B cell (primary cell): ENCODE results near the gene GHSR. TPM values are rescaled to one million over a fixed set of nuclear protein-coding genes. Genes with fewer than 3 reads are reported as not detected.

Experiments used
- ATAC-seq: fragments of 200-7000 bp; cut with Tn5 transposase; one replicate; pipeline ENCODE4 v1.10.0; 2021; ENCODE audit warnings: low read depth, mild to moderate bottlenecking, moderate number of reproducible peaks, moderate library complexity
- CTCF ChIA-PET: fragments of 350-600 bp; sonication (Branson Sonifier 250); formaldehyde crosslinking; loops from one replicate; lab custom pipeline; 2021; ENCODE audit warnings: antibody characterized with exemption, inconsistent platforms; lab: Charles Lee
- POLR2A ChIA-PET: fragments of 350-600 bp; sonication (Branson Sonifier 250); formaldehyde crosslinking; loops from one replicate; lab custom pipeline; 2021; ENCODE audit warnings: antibody characterized with exemption; lab: Charles Lee
- DNase-seq: peaks from one replicate; pipeline ENCODE4 v3.0.0; 2013
- H2AFZ ChIP-seq: 2 replicates; pipeline ENCODE4 v1.6.1; 2012; ENCODE audit warnings: mild to moderate bottlenecking, low read depth, low read length; ENCODE audit not compliant: insufficient read depth, poor library complexity, severe bottlenecking
- H3K27ac ChIP-seq, 2 donors: 1 replicate in 1 of 2; 2 replicates in 1 of 2; pipeline ENCODE4 v1.5.1; 2012 to 2013; ENCODE audit warnings: low read length in 2 of 2, mild to moderate bottlenecking in 2 of 2, moderate library complexity in 1 of 2
- H3K27me3 ChIP-seq, 4 experiments: fragments of 200-600 bp in 1 of 4; sonication (generic) in 1 of 4; replicated peaks in 1 of 4; 1 replicate in 2 of 4; 2 replicates in 2 of 4; pipeline versions ENCODE4 v1.6.1 to v1.7.0; 2013 to 2016; ENCODE audit warnings: low read length in 3 of 4, mild to moderate bottlenecking in 2 of 4, mixed read lengths in 1 of 4, moderate library complexity in 1 of 4; ENCODE audit not compliant: insufficient read depth in 4 of 4, control insufficient read depth in 3 of 4; ENCODE audit errors: control extremely low read depth in 1 of 4
- H3K36me3 ChIP-seq, 2 experiments: replicated peaks in 1 of 2; 1 replicate in 1 of 2; 2 replicates in 1 of 2; pipeline versions ENCODE4 v1.6.1 to v1.7.1; 2013; ENCODE audit warnings: low read length in 1 of 2; ENCODE audit not compliant: insufficient read depth in 2 of 2, control insufficient read depth in 1 of 2; ENCODE audit errors: control extremely low read depth in 1 of 2, extremely low read depth in 1 of 2
- H3K4me1 ChIP-seq, 2 donors: fragments of 200-600 bp in 1 of 2; sonication (generic) in 1 of 2; 1 replicate in 1 of 2; 2 replicates in 1 of 2; pipeline versions ENCODE4 v1.5.1 to v1.6.1; 2013 to 2017; ENCODE audit warnings: low read length in 2 of 2; ENCODE audit not compliant: control insufficient read depth in 2 of 2, insufficient read depth in 2 of 2
- H3K4me2 ChIP-seq: replicated peaks from 2 replicates; pipeline ENCODE3; 2012; ENCODE audit warnings: mild to moderate bottlenecking, low read depth, low read length; ENCODE audit not compliant: poor library complexity, severe bottlenecking
- H3K4me3 ChIP-seq, 5 experiments: fragments of 200-600 bp in 1 of 5; sonication (generic) in 1 of 5; 1 replicate in 3 of 5; 2 replicates in 2 of 5; pipeline versions ENCODE4 v1.5.1 to v1.7.0; 2011 to 2016; ENCODE audit warnings: low read length in 4 of 5, mild to moderate bottlenecking in 4 of 5, low read depth in 2 of 5, control low read depth in 1 of 5, moderate library complexity in 1 of 5; ENCODE audit not compliant: insufficient read depth in 1 of 5; ENCODE audit errors: control extremely low read depth in 1 of 5, extremely low read depth in 1 of 5
- H3K79me2 ChIP-seq: fragments of 200-600 bp; sonication (generic); one replicate; pipeline ENCODE4 v1.6.0; 2016; ENCODE audit warnings: low read length; ENCODE audit not compliant: control insufficient read depth, insufficient read depth
- H3K9ac ChIP-seq: fragments of 200-600 bp; sonication (generic); 2 replicates; pipeline ENCODE4 v1.6.1; 2017; ENCODE audit warnings: mild to moderate bottlenecking, low read length, moderate library complexity
- H3K9me3 ChIP-seq, 3 donors: one replicate each; pipeline versions ENCODE4 v1.6.1 to v1.7.1; 2013; ENCODE audit warnings: low read length in 2 of 3; ENCODE audit not compliant: control insufficient read depth in 2 of 3, insufficient read depth in 1 of 3; ENCODE audit errors: control extremely low read depth in 1 of 3
- H4K20me1 ChIP-seq: 2 replicates; pipeline ENCODE4 v1.6.0; 2012; ENCODE audit warnings: mild to moderate bottlenecking, low read length; ENCODE audit not compliant: insufficient read depth, control insufficient read depth, poor library complexity, severe bottlenecking
- H3K27ac Mint-ChIP-seq: one replicate; pipeline ENCODE4 v1.8.0; 2021; ENCODE audit warnings: mixed read lengths
- H3K27me3 Mint-ChIP-seq: one replicate; pipeline ENCODE4 v1.8.0; 2021; ENCODE audit warnings: mixed read lengths
- H3K4me1 Mint-ChIP-seq: one replicate; pipeline ENCODE4 v1.8.0; 2021; ENCODE audit warnings: mixed read lengths
- H3K4me3 Mint-ChIP-seq: one replicate; pipeline ENCODE4 v1.8.0; 2021; ENCODE audit warnings: mixed read lengths
- H3K9me3 Mint-ChIP-seq: one replicate; pipeline ENCODE4 v1.8.0; 2022; ENCODE audit warnings: mixed read lengths; ENCODE audit not compliant: insufficient read depth
- CTCF ChIP-seq: fragments of 200-600 bp; IDR thresholded peaks from one replicate; pipeline ENCODE4 v1.8.0; 2022; ENCODE audit warnings: antibody characterized with exemption, mild to moderate bottlenecking
- EZH2 ChIP-seq: IDR thresholded peaks from 2 replicates; pipeline ENCODE4 v1.6.1; 2012; ENCODE audit warnings: borderline replicate concordance, low read depth, mild to moderate bottlenecking, moderate library complexity, low read length; ENCODE audit not compliant: insufficient read depth, poor library complexity, severe bottlenecking
- WGBS: methylation state at CpG from one replicate; pipeline ENCODE4 v1.1.5; 2013; ENCODE audit warnings: missing lambda C conversion rate; ENCODE audit not compliant: insufficient coverage; 5-methylcytosine and 5-hydroxymethylcytosine counted together
- intact Hi-C: fragments of 100-400 bp; cut with micrococcal nuclease; formaldehyde crosslinking; loops from one replicate; pipeline ENCODE4 v1.10.0; 2022
- polyA plus RNA-seq: library from polyadenylated mRNA; depleted of rRNA; stranded (reverse); fragments of >200 nt; gene quantifications from 2 replicates; pipeline ENCODE4 v1.2.3, GENCODE V29; 2012
- total RNA-seq, 2 donors: library from RNA; stranded (reverse); fragments of 120-200 nt in 1 of 2; gene quantifications; 1 replicate in 1 of 2; 2 replicates in 1 of 2; pipeline versions ENCODE4 v1.2.3 to v1.2.4, GENCODE V29; 2013 to 2022

Gene GHSR
- total and polyA plus RNA-seq, 2 donors (not counting 1 experiment from before 2014, with no cell fraction given): not detected

DNA sequence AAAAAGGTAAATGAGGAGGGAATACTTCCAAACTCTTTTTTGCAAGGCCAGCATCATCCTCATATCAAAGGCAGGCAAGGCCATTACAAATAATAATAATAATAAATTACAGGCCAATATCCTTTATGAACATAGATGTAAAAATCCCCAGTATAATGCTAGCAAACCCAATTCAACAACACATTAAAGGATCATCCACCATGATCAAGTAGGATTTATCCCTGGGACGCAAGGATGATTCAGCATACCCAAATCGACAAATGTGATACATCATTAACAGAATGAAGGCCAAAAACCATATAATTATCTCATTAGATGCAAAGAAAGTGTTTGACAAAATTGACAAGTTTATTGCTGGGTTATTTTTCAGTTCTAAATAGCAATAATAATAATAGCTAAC, 53.6 kb downstream of the GHSR start:
- WGBS: no CpG with 5 or more reads among the region's 2 CpGs

More for the DNA sequence above, 53.6 kb downstream of the GHSR start:
- no peaks in the 10 kb centered on the region for H3K4me1 ChIP-seq
- no peaks in the 10 kb centered on the region for H3K36me3 ChIP-seq
- Mint-ChIP-seq H3K4me3 (no peak overlapping the region), H3K4me1 (no peaks in the 10 kb centered on the region), H3K9me3 (peaks cover 3% of the 10 kb centered on the region), H3K27me3 (no peaks in the 10 kb centered on the region), H3K27ac (no peak overlapping the region)
- ATAC-seq (no peak), DNase-seq (no peak)
- ChIA-PET POLR2A (no interaction called here), CTCF (no interaction called here)
- no peak overlapping the region for H3K27ac ChIP-seq
- peaks cover 0 to 2% (median 0%) of the 10 kb centered on the region in 3 donors for H3K9me3 ChIP-seq
- intact Hi-C loops: no loop called here
- no peak for TF ChIP-seq EZH2
- TF ChIP-seq CTCF: no peak
- H3K4me3 ChIP-seq: no peak overlapping the region
- H3K27me3 ChIP-seq: no peaks in the 10 kb centered on the region
- H2AFZ ChIP-seq: no peak overlapping the region
- H3K4me2 ChIP-seq: no peak overlapping the region
- no peak overlapping the region for H3K9ac ChIP-seq
- no peaks in the 10 kb centered on the region for H3K79me2 ChIP-seq
- no peaks in the 10 kb centered on the region for H4K20me1 ChIP-seq

Other genes starting within 250 kb of the GHSR start
- gene TNFSF10, start 75.0 kb upstream of the GHSR start, total RNA-seq: 16.4 and 17.8 TPM in 2 replicates
- 10.7 and 21.0 TPM in 2 replicates for gene TNFSF10, start 75.0 kb upstream of the GHSR start, polyA plus RNA-seq